ENCODE measurements around the gene HGFAC.

Gene HGFAC

DNA sequence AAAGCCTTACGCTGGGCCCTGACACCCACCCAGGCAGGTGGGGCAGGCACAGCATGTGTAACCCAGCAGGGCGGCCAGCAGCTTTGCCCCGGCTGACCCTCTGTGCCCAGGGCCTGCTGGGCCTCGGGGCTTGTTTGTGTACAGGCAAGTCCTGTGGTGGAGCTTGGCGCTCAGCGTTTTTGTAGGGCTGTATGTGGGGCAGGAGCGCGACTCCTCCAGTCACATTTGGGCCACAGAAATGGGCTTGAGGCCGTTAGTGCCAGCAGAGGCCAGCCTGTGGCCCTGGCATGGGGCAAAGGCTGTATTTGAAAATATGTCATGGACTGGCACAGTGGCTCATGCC is 14.7 kb upstream of the HGFAC start:
- Histone ChIP-seq H3K9me3 (ENCODE audit: control insufficient read depth, low read length) (no peaks in the 10 kb centered on the region), H3K79me1 (replicated peaks; ENCODE audit: low read length, poor library complexity, severe bottlenecking) (peaks cover under 1% of the 10 kb centered on the region), H3K14ac (ENCODE audit: low read length in 2 of 2) (no peak overlapping the region), H2BK5ac (ENCODE audit: low read depth, low read length, poor library complexity, severe bottlenecking) (no peak overlapping the region), H3K4me1 (ENCODE audit: control insufficient read depth, insufficient read depth, low read depth, low read length) (no peaks in the 10 kb centered on the region), H3K27me3 (ENCODE audit: control insufficient read depth in 1 of 2, insufficient read depth in 1 of 2, low read length in 2 of 2) (no peaks in the 10 kb centered on the region), H3K36me3 (ENCODE audit: control insufficient read depth in 1 of 2, insufficient read depth in 2 of 2, low read depth in 1 of 2, low read length in 2 of 2) (peaks cover 23 to 81% of the 10 kb centered on the region in 2 experiments), H2BK12ac (ENCODE audit: low read length in 2 of 2) (no peak overlapping the region), H3K18ac (ENCODE audit: low read depth in 1 of 2, low read length in 2 of 2) (no peak overlapping the region), H3K9ac (ENCODE audit: low read length) (no peak overlapping the region), H2BK120ac (ENCODE audit: low read depth, low read length) (no peak overlapping the region), H3K4me3 (ENCODE audit: insufficient read depth in 1 of 2, low read depth in 1 of 2, low read length in 2 of 2) (no peak overlapping the region), H4K8ac (ENCODE audit: low read length) (no peak overlapping the region), H3K27ac (ENCODE audit: low read length, poor library complexity, severe bottlenecking) (no peak overlapping the region), H4K91ac (ENCODE audit: low read length) (no peak overlapping the region), H2AK5ac (ENCODE audit: low read length, severe bottlenecking) (no peak overlapping the region), H2BK15ac (ENCODE audit: low read depth, poor library complexity, severe bottlenecking) (peak overlapping the region; percentile 3), H3K4me2 (ENCODE audit: low read length, poor library complexity, severe bottlenecking) (no peak overlapping the region), H2AFZ (ENCODE audit: low read depth, low read length) (no peak overlapping the region), H3K23ac (ENCODE audit: low read length in 2 of 2) (no peak overlapping the region), H3K4ac (ENCODE audit: low read depth in 1 of 2, low read length in 2 of 2) (no peak overlapping the region)
- 97% methylated on average over 9 of the region's 9 CpGs for WGBS
- no peak for DNase-seq

- Histone ChIP-seq H4K8ac (ENCODE audit: low read length) (no peak overlapping the region), H3K4ac (ENCODE audit: low read depth in 1 of 2, low read length in 2 of 2) (no peak overlapping the region), H4K91ac (ENCODE audit: low read length) (no peak overlapping the region), H3K79me1 (replicated peaks; ENCODE audit: low read length, poor library complexity, severe bottlenecking) (no peaks in the 10 kb centered on the region), H2AFZ (ENCODE audit: low read depth, low read length) (no peak overlapping the region), H2AK5ac (ENCODE audit: low read length, severe bottlenecking) (no peak overlapping the region), H3K18ac (ENCODE audit: low read depth in 1 of 2, low read length in 2 of 2) (no peak overlapping the region), H3K4me3 (ENCODE audit: insufficient read depth in 1 of 2, low read depth in 1 of 2, low read length in 2 of 2) (no peak overlapping the region), H3K9me3 (ENCODE audit: control insufficient read depth, low read length) (no peaks in the 10 kb centered on the region), H3K4me1 (ENCODE audit: control insufficient read depth, insufficient read depth, low read depth, low read length) (peaks cover 2% of the 10 kb centered on the region), H3K23ac (ENCODE audit: low read length in 2 of 2) (no peak overlapping the region), H3K36me3 (ENCODE audit: control insufficient read depth in 1 of 2, insufficient read depth in 2 of 2, low read depth in 1 of 2, low read length in 2 of 2) (peaks cover 23 to 80% of the 10 kb centered on the region in 2 experiments), H3K27me3 (ENCODE audit: control insufficient read depth in 1 of 2, insufficient read depth in 1 of 2, low read length in 2 of 2) (no peaks in the 10 kb centered on the region), H2BK5ac (ENCODE audit: low read depth, low read length, poor library complexity, severe bottlenecking) (no peak overlapping the region), H3K27ac (ENCODE audit: low read length, poor library complexity, severe bottlenecking) (no peak overlapping the region), H3K14ac (ENCODE audit: low read length in 2 of 2) (no peak overlapping the region), H3K9ac (ENCODE audit: low read length) (no peak overlapping the region), H2BK12ac (ENCODE audit: low read length in 2 of 2) (no peak overlapping the region), H3K4me2 (ENCODE audit: low read length, poor library complexity, severe bottlenecking) (no peak overlapping the region), H2BK15ac (ENCODE audit: low read depth, poor library complexity, severe bottlenecking) (no peak overlapping the region), H2BK120ac (ENCODE audit: low read depth, low read length) (no peak overlapping the region)
- no peak for DNase-seq
- WGBS: 95% methylated on average over 17 of the region's 17 CpGs
Measured at GRCh38 chr4:3427706-3428446, 13.9 kb upstream of the HGFAC start.

GRCh38 chr4:3429651-3430050 is 12.1 kb upstream of the HGFAC start:
- no peak overlapping the region for H2BK12ac ChIP-seq (ENCODE audit: low read length in 2 of 2)
- no peak overlapping the region for H3K27ac ChIP-seq (ENCODE audit: low read length, poor library complexity, severe bottlenecking)
- 91% methylated on average over 12 of the region's 12 CpGs for WGBS
- peaks cover 2% of the 10 kb centered on the region for H3K4me1 ChIP-seq (ENCODE audit: control insufficient read depth, insufficient read depth, low read depth, low read length)
- H2BK5ac ChIP-seq (ENCODE audit: low read depth, low read length, poor library complexity, severe bottlenecking): no peak overlapping the region
- H3K4ac ChIP-seq (ENCODE audit: low read depth in 1 of 2, low read length in 2 of 2): no peak overlapping the region
- no peaks in the 10 kb centered on the region for H3K27me3 ChIP-seq (ENCODE audit: control insufficient read depth in 1 of 2, insufficient read depth in 1 of 2, low read length in 2 of 2)
- H2BK120ac ChIP-seq (ENCODE audit: low read depth, low read length): no peak overlapping the region
- H2AFZ ChIP-seq (ENCODE audit: low read depth, low read length): no peak overlapping the region
- H3K14ac ChIP-seq (ENCODE audit: low read length in 2 of 2): no peak overlapping the region
- no peak overlapping the region for H3K18ac ChIP-seq (ENCODE audit: low read depth in 1 of 2, low read length in 2 of 2)
- no peak overlapping the region for H3K9ac ChIP-seq (ENCODE audit: low read length)
- H3K4me2 ChIP-seq (ENCODE audit: low read length, poor library complexity, severe bottlenecking): no peak overlapping the region
- H3K36me3 ChIP-seq (ENCODE audit: control insufficient read depth in 1 of 2, insufficient read depth in 2 of 2, low read depth in 1 of 2, low read length in 2 of 2): peaks cover 13 to 73% of the 10 kb centered on the region in 2 experiments
- H4K91ac ChIP-seq (ENCODE audit: low read length): no peak overlapping the region
- no peak overlapping the region for H4K8ac ChIP-seq (ENCODE audit: low read length)
- H3K23ac ChIP-seq (ENCODE audit: low read length in 2 of 2): no peak overlapping the region
- DNase-seq: no peak
- H3K4me3 ChIP-seq (ENCODE audit: insufficient read depth in 1 of 2, low read depth in 1 of 2, low read length in 2 of 2): no peak overlapping the region
- H3K9me3 ChIP-seq (ENCODE audit: control insufficient read depth, low read length): no peaks in the 10 kb centered on the region
- H2BK15ac ChIP-seq (ENCODE audit: low read depth, poor library complexity, severe bottlenecking): no peak overlapping the region
- H3K79me1 ChIP-seq (replicated peaks; ENCODE audit: low read length, poor library complexity, severe bottlenecking): no peaks in the 10 kb centered on the region
- no peak overlapping the region for H2AK5ac ChIP-seq (ENCODE audit: low read length, severe bottlenecking)

DNA sequence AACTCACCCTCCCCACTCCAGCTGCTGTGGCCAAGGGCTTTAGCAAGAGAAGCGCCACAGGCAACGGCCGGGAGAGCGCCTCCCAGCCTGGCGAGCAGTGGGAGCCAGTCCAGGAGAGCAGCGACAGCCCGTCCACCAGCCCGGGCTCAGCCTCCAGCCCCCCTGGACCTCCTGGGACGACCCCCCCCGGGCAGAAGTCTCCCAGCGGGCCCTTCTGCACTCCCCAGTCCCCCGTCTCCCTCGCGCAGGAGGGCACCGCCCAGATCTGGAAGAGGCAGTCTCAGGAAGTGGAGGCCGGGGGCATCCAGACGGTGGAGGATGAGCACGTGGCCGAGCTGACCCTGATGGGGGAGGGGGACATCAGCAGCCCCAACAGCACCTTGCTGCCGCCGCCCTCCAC is 11.2 kb upstream of the HGFAC start:
- no peak for DNase-seq
- WGBS: 90% methylated on average over 21 of the region's 21 CpGs
- Histone ChIP-seq H3K23ac (ENCODE audit: low read length in 2 of 2) (no peak overlapping the region), H3K27ac (ENCODE audit: low read length, poor library complexity, severe bottlenecking) (no peak overlapping the region), H3K14ac (ENCODE audit: low read length in 2 of 2) (no peak overlapping the region), H3K4me2 (ENCODE audit: low read length, poor library complexity, severe bottlenecking) (no peak overlapping the region), H2BK5ac (ENCODE audit: low read depth, low read length, poor library complexity, severe bottlenecking) (no peak overlapping the region), H4K91ac (ENCODE audit: low read length) (no peak overlapping the region), H3K4me1 (ENCODE audit: control insufficient read depth, insufficient read depth, low read depth, low read length) (peaks cover 5% of the 10 kb centered on the region), H3K4ac (ENCODE audit: low read depth in 1 of 2, low read length in 2 of 2) (no peak overlapping the region), H2AFZ (ENCODE audit: low read depth, low read length) (no peak overlapping the region), H2AK5ac (ENCODE audit: low read length, severe bottlenecking) (no peak overlapping the region), H3K4me3 (ENCODE audit: insufficient read depth in 1 of 2, low read depth in 1 of 2, low read length in 2 of 2) (no peak overlapping the region), H3K36me3 (ENCODE audit: control insufficient read depth in 1 of 2, insufficient read depth in 2 of 2, low read depth in 1 of 2, low read length in 2 of 2) (peaks cover 8 to 66% of the 10 kb centered on the region in 2 experiments), H3K9ac (ENCODE audit: low read length) (no peak overlapping the region), H3K79me1 (replicated peaks; ENCODE audit: low read length, poor library complexity, severe bottlenecking) (no peaks in the 10 kb centered on the region), H2BK120ac (ENCODE audit: low read depth, low read length) (no peak overlapping the region), H3K9me3 (ENCODE audit: control insufficient read depth, low read length) (no peaks in the 10 kb centered on the region), H3K27me3 (ENCODE audit: control insufficient read depth in 1 of 2, insufficient read depth in 1 of 2, low read length in 2 of 2) (no peaks in the 10 kb centered on the region), H2BK15ac (ENCODE audit: low read depth, poor library complexity, severe bottlenecking) (no peak overlapping the region), H4K8ac (ENCODE audit: low read length) (no peak overlapping the region), H2BK12ac (ENCODE audit: low read length in 2 of 2) (no peak overlapping the region), H3K18ac (ENCODE audit: low read depth in 1 of 2, low read length in 2 of 2) (no peak overlapping the region)
